IMR-90 (cell line): ENCODE results near the gene TMEM100. TPM values are rescaled to one million over a fixed set of nuclear protein-coding genes. Genes with fewer than 3 reads are reported as not detected.
A peak's percentile ranks its signal among the peaks of the same experiment; 100 is the strongest.

Experiments used
- CTCF ChIP-seq: conservative IDR thresholded peaks from 2 replicates; pipeline ENCODE4 v1.5.1; 2012; ENCODE audit warnings: mild to moderate bottlenecking, low read depth, low read length, improper control_type of control experiment
- RAD21 ChIP-seq: IDR thresholded peaks from 2 replicates; pipeline ENCODE4 v1.6.1; 2012; ENCODE audit warnings: low read length, improper control_type of control experiment
- polyA plus RNA-seq, 3 experiments: library from polyadenylated mRNA; depleted of rRNA; stranded (reverse); fragments of >200 nt; gene quantifications; 2 replicates each; pipeline ENCODE4 v1.2.3, GENCODE V29; 2012; ENCODE audit warnings: low replicate concordance in 1 of 3
- total RNA-seq: library from RNA; depleted of rRNA; stranded (reverse); fragments of >200 nt; gene quantifications from 2 replicates; pipeline ENCODE4 v1.2.3, GENCODE V29; 2012

TMEM100 gene
- total and polyA plus RNA-seq, 2 of the 4 experiments (the other 2 are of a cell fraction), result 0.21 to 0.36 TPM

GRCh38 chr17:55750750-55751657, 28.3 kb upstream of the TMEM100 start, which contains the start of gene PCTP (continued):
- TF ChIP-seq CTCF (peak; percentile 46), RAD21 (peak; percentile 33)
